BLaER1 treated with 17β-estradiol and CSF1 and Interleukin-3, amounts not matched to agents 10 nM and 100 nM (cell line): ENCODE data around the gene LRRIQ1.
"Not testable (repeated sequence)": the region's sequence is repeated elsewhere in the genome, so short reads cannot be mapped to it uniquely, and the experiment has no call there.

Experiments used
- H3K27ac ChIP-seq, 11 experiments: shearing (Covaris generic); formaldehyde crosslinking; 2 replicates each; pipeline ENCODE4 v1.8.1; 2022
- H3K27me3 ChIP-seq, 11 experiments: shearing (Covaris generic); formaldehyde crosslinking; 2 replicates each; pipeline ENCODE4 v1.8.1; 2022
- H3K36me3 ChIP-seq, 11 experiments: shearing (Covaris generic); formaldehyde crosslinking; 2 replicates each; pipeline ENCODE4 v1.8.1; 2022
- H3K4me1 ChIP-seq, 10 experiments: shearing (Covaris generic); formaldehyde crosslinking; 2 replicates each; pipeline ENCODE4 v1.8.1; 2022
- H3K4me2 ChIP-seq, 11 experiments: shearing (Covaris generic); formaldehyde crosslinking; 2 replicates each; pipeline ENCODE4 v1.8.1; 2022
- H3K4me3 ChIP-seq, 10 experiments: shearing (Covaris generic); formaldehyde crosslinking; 2 replicates each; pipeline ENCODE4 v1.8.1; 2022
- H3K9ac ChIP-seq, 11 experiments: shearing (Covaris generic); formaldehyde crosslinking; 2 replicates each; pipeline ENCODE4 v1.8.1; 2022
- H3K9me3 ChIP-seq, 11 experiments: shearing (Covaris generic); formaldehyde crosslinking; replicated peaks in 1 of 11; 2 replicates each; pipeline ENCODE4 v1.8.1; 2022
- H4K20me1 ChIP-seq, 11 experiments: shearing (Covaris generic); formaldehyde crosslinking; 2 replicates each; pipeline ENCODE4 v1.8.1; 2022
- Cebpa-rat ChIP-seq, 11 experiments: shearing (Covaris generic); IDR thresholded peaks; 2 replicates each; pipeline ENCODE4 v1.8.1; 2022

Gene LRRIQ1

GRCh38 chr12:85157035-85157603 is 121.0 kb downstream of the LRRIQ1 start:
- H3K4me2 ChIP-seq, result no peak overlapping the region
- H3K4me3 ChIP-seq, result no peak overlapping the region
- no peak overlapping the region for H3K27ac ChIP-seq
- H3K9ac ChIP-seq, result no peak overlapping the region
- H3K4me1 ChIP-seq, result no peaks in the 10 kb centered on the region
- no peaks in the 10 kb centered on the region for H4K20me1 ChIP-seq
- no peaks in the 10 kb centered on the region for H3K27me3 ChIP-seq
- no peaks in the 10 kb centered on the region for H3K36me3 ChIP-seq
- no peak for TF ChIP-seq Cebpa-rat (IDR thresholded peaks at IDR 0.05)
- no peaks in the 10 kb centered on the region for H3K9me3 ChIP-seq

GRCh38 chr12:85163752-85164321 is 127.7 kb downstream of the LRRIQ1 start:
- Histone ChIP-seq H3K27me3 (no peaks in the 10 kb centered on the region), H3K27ac (no peak overlapping the region), H4K20me1 (no peaks in the 10 kb centered on the region), H3K9ac (no peak overlapping the region), H3K4me1 (no peaks in the 10 kb centered on the region), H3K36me3 (no peaks in the 10 kb centered on the region), H3K4me3 (no peak overlapping the region), H3K9me3 (no peaks in the 10 kb centered on the region), H3K4me2 (no peak overlapping the region)
- TF ChIP-seq Cebpa-rat (IDR thresholded peaks at IDR 0.05), result no peak

GRCh38 chr12:85179680-85180270 is 143.6 kb downstream of the LRRIQ1 start:
- Histone ChIP-seq H4K20me1 (no peaks in the 10 kb centered on the region), H3K27ac (no peak overlapping the region), H3K36me3 (no peaks in the 10 kb centered on the region), H3K9ac (no peak overlapping the region), H3K27me3 (no peaks in the 10 kb centered on the region), H3K4me3 (no peak overlapping the region), H3K4me2 (no peak overlapping the region), H3K9me3 (no peaks in the 10 kb centered on the region), H3K4me1 (no peaks in the 10 kb centered on the region)
- TF ChIP-seq Cebpa-rat (IDR thresholded peaks at IDR 0.05), result no peak

GRCh38 chr12:85182699-85183098 is 146.5 kb downstream of the LRRIQ1 start:
- no peak overlapping the region for H3K9ac ChIP-seq
- H3K4me3 ChIP-seq, result no peak overlapping the region
- no peaks in the 10 kb centered on the region for H3K9me3 ChIP-seq
- H3K4me2 ChIP-seq, result no peak overlapping the region
- no peak for TF ChIP-seq Cebpa-rat (IDR thresholded peaks at IDR 0.05)
- H3K27me3 ChIP-seq, result no peaks in the 10 kb centered on the region
- no peak overlapping the region for H3K27ac ChIP-seq
- no peaks in the 10 kb centered on the region for H3K36me3 ChIP-seq
- H4K20me1 ChIP-seq, result no peaks in the 10 kb centered on the region
- H3K4me1 ChIP-seq, result no peaks in the 10 kb centered on the region

GRCh38 chr12:85183855-85184254 is 147.7 kb downstream of the LRRIQ1 start:
- Histone ChIP-seq H3K4me3 (no peak overlapping the region), H3K27ac (no peak overlapping the region), H3K36me3 (no peaks in the 10 kb centered on the region), H3K4me2 (no peak overlapping the region), H3K9me3 (no peaks in the 10 kb centered on the region), H3K4me1 (no peaks in the 10 kb centered on the region), H4K20me1 (no peaks in the 10 kb centered on the region), H3K9ac (no peak overlapping the region), H3K27me3 (no peaks in the 10 kb centered on the region)
- TF ChIP-seq Cebpa-rat (IDR thresholded peaks at IDR 0.05), result no peak

- Histone ChIP-seq H3K4me3 (no peak overlapping the region), H3K4me2 (no peak overlapping the region), H4K20me1 (no peaks in the 10 kb centered on the region), H3K9ac (no peak overlapping the region), H3K27ac (no peak overlapping the region), H3K36me3 (no peaks in the 10 kb centered on the region), H3K9me3 (no peaks in the 10 kb centered on the region), H3K27me3 (no peaks in the 10 kb centered on the region), H3K4me1 (no peaks in the 10 kb centered on the region)
- no peak for TF ChIP-seq Cebpa-rat (IDR thresholded peaks at IDR 0.05)
Observed at GRCh38 chr12:85186236-85186635, 150.1 kb downstream of the LRRIQ1 start.

GRCh38 chr12:85188619-85189018 is 152.5 kb downstream of the LRRIQ1 start:
- no peaks in the 10 kb centered on the region for H3K4me1 ChIP-seq
- H3K27ac ChIP-seq, result no peak overlapping the region
- H3K9me3 ChIP-seq, result no peaks in the 10 kb centered on the region
- H3K4me3 ChIP-seq, result no peak overlapping the region
- no peak for TF ChIP-seq Cebpa-rat (IDR thresholded peaks at IDR 0.05)
- H4K20me1 ChIP-seq, result no peaks in the 10 kb centered on the region
- H3K27me3 ChIP-seq, result no peaks in the 10 kb centered on the region
- H3K9ac ChIP-seq, result no peak overlapping the region
- H3K4me2 ChIP-seq, result no peak overlapping the region
- no peaks in the 10 kb centered on the region for H3K36me3 ChIP-seq

- no peak for TF ChIP-seq Cebpa-rat (IDR thresholded peaks at IDR 0.05)
- H3K27ac ChIP-seq, result no peak overlapping the region
- no peak overlapping the region for H3K4me2 ChIP-seq
- H4K20me1 ChIP-seq, result no peaks in the 10 kb centered on the region
- H3K27me3 ChIP-seq, result no peaks in the 10 kb centered on the region
- no peak overlapping the region for H3K9ac ChIP-seq
- no peak overlapping the region for H3K4me3 ChIP-seq
- H3K4me1 ChIP-seq, result no peaks in the 10 kb centered on the region
- H3K36me3 ChIP-seq, result no peaks in the 10 kb centered on the region
- no peaks in the 10 kb centered on the region for H3K9me3 ChIP-seq
Observed at GRCh38 chr12:85190728-85191127, 154.6 kb downstream of the LRRIQ1 start.

GRCh38 chr12:85203809-85204208 is 167.7 kb downstream of the LRRIQ1 start:
- H3K4me3 ChIP-seq, H3K36me3 ChIP-seq, H3K27ac ChIP-seq, H3K4me1 ChIP-seq, H4K20me1 ChIP-seq, H3K9ac ChIP-seq, H3K4me2 ChIP-seq, H3K27me3 ChIP-seq: not testable (repeated sequence)
- peaks cover 15 to 27% (median 23%) of the 10 kb centered on the region in 11 experiments for H3K9me3 ChIP-seq

GRCh38 chr12:85206543-85206942 is 170.4 kb downstream of the LRRIQ1 start:
- no peak overlapping the region for H3K9ac ChIP-seq
- H3K4me1 ChIP-seq, result no peaks in the 10 kb centered on the region
- H3K36me3 ChIP-seq, result no peaks in the 10 kb centered on the region; a peak in 1 of 22 replicates
- no peaks in the 10 kb centered on the region for H4K20me1 ChIP-seq
- peaks cover 15 to 27% (median 23%) of the 10 kb centered on the region in 11 experiments for H3K9me3 ChIP-seq
- no peak overlapping the region for H3K4me2 ChIP-seq
- no peak for TF ChIP-seq Cebpa-rat (IDR thresholded peaks at IDR 0.05)
- H3K27ac ChIP-seq, result no peak overlapping the region
- H3K4me3 ChIP-seq, result no peak overlapping the region
- no peaks in the 10 kb centered on the region for H3K27me3 ChIP-seq

- not testable (repeated sequence) for H3K36me3 ChIP-seq, H3K27ac ChIP-seq, H3K9me3 ChIP-seq, H3K9ac ChIP-seq, H3K4me2 ChIP-seq, H3K4me3 ChIP-seq, H4K20me1 ChIP-seq, H3K27me3 ChIP-seq
- peaks cover 0 to 11% (median 0%) of the 10 kb centered on the region in 10 experiments; a peak in 4 of 20 replicates for H3K4me1 ChIP-seq
Observed at GRCh38 chr12:85224339-85224738, 188.2 kb downstream of the LRRIQ1 start.
